GM12878 (cell line): ENCODE data around the gene KDM2A. TPM values are rescaled to one million over a fixed set of nuclear protein-coding genes. Genes with fewer than 3 reads are reported as not detected.
A peak's percentile ranks its signal among the peaks of the same experiment; 100 is the strongest.

ENCODE experiments used
- ATAC-seq: fragments of 200-7000 bp; cut with Tn5 transposase; 3 replicates; pipeline ENCODE4 v1.9.1; 2020; ENCODE audit warnings: mild to moderate bottlenecking, moderate library complexity
- BruUV-seq: library from RNA; stranded (reverse); fragments of 400-500 nt; replicated peaks from 2 replicates; lab custom pipeline; 2021; lab: Mats Ljungman, UMichigan
- CTCF ChIA-PET: fragments of 300-600 bp; sonication (Branson Sonifier 250); formaldehyde crosslinking; extraction: SDS; loops from one replicate; lab custom pipeline; 2021; ENCODE audit warnings: inconsistent platforms; lab: Yijun Ruan, JAX
- POLR2A ChIA-PET: fragments of 350-600 bp; formaldehyde crosslinking; extraction: SDS; loops from one replicate; lab custom pipeline; 2021; ENCODE audit warnings: inconsistent platforms; lab: Charles Lee
- RAD21 ChIA-PET: fragments of 300-600 bp; sonication (Branson Sonifier 250); formaldehyde crosslinking; loops from one replicate; lab custom pipeline; 2023; ENCODE audit warnings: antibody characterized with exemption; ENCODE audit not compliant: unreplicated experiment; lab: Charles Lee
- SMC1A ChIA-PET: fragments of 300-600 bp; sonication (Branson Sonifier 250); formaldehyde crosslinking; loops from one replicate; lab custom pipeline; 2023; ENCODE audit not compliant: unreplicated experiment, uncharacterized antibody; lab: Charles Lee
- DNase-seq: peaks from one replicate; pipeline ENCODE4 v3.0.0-alpha.2; 2011; ENCODE audit warnings: low read depth, low spot score
- FAIRE-seq: peaks from 3 replicates; lab custom pipeline; 2011; peaks lifted over from hg19 to GRCh38; lab: Jason Lieb, UNC
- H2AFZ ChIP-seq: 2 replicates; pipeline ENCODE4 v1.6.0; 2011; ENCODE audit warnings: low read depth, low read length, control low read depth; ENCODE audit not compliant: control insufficient read depth
- H3K27ac ChIP-seq: 2 replicates; pipeline ENCODE4 v1.5.1; 2011; ENCODE audit warnings: control low read depth; ENCODE audit not compliant: control insufficient read depth, insufficient read depth
- H3K27me3 ChIP-seq, 2 experiments: replicated peaks in 1 of 2; 2 replicates each; pipeline versions ENCODE4 v1.6.0 to v1.6.1; 2011; ENCODE audit warnings: low read length in 1 of 2; ENCODE audit not compliant: control insufficient read depth in 2 of 2, insufficient read depth in 2 of 2
- H3K36me3 ChIP-seq, 2 experiments: 2 replicates each; pipeline ENCODE4 v1.5.1; 2011; ENCODE audit warnings: low read length in 1 of 2; ENCODE audit not compliant: control insufficient read depth in 2 of 2, insufficient read depth in 2 of 2
- H3K4me1 ChIP-seq: 2 replicates; pipeline ENCODE4 v1.6.1; 2011; ENCODE audit warnings: mild to moderate bottlenecking, low read length, moderate library complexity, mixed read lengths; ENCODE audit not compliant: control insufficient read depth, insufficient read depth
- H3K4me2 ChIP-seq: 2 replicates; pipeline ENCODE4 v1.6.0; 2011; ENCODE audit warnings: control low read depth; ENCODE audit not compliant: control insufficient read depth, insufficient read depth
- H3K4me3 ChIP-seq: fragments of 200-600 bp; sonication (generic); 2 replicates; pipeline ENCODE4 v1.5.1; 2016
- H3K79me2 ChIP-seq: 2 replicates; pipeline ENCODE4 v1.6.0; 2011; ENCODE audit warnings: low read length; ENCODE audit not compliant: control insufficient read depth, insufficient read depth
- H3K9ac ChIP-seq: 2 replicates; pipeline ENCODE4 v1.8.0; 2011; ENCODE audit warnings: low read length, control low read depth, mixed read lengths; ENCODE audit not compliant: control insufficient read depth, insufficient read depth
- H3K9me3 ChIP-seq: replicated peaks from 3 replicates; pipeline ENCODE4 v1.5.1; 2011; ENCODE audit warnings: mild to moderate bottlenecking, low read length; ENCODE audit not compliant: control insufficient read depth, insufficient read depth
- H4K20me1 ChIP-seq: 2 replicates; pipeline ENCODE4 v1.6.0; 2011; ENCODE audit not compliant: control insufficient read depth, insufficient read depth
- ATF7 ChIP-seq: fragments of 450-650 bp; IDR thresholded peaks from 2 replicates; pipeline ENCODE4 v1.6.1; 2016; ENCODE audit warnings: low read depth, mild to moderate bottlenecking
- DPF2 ChIP-seq: fragments of 450-650 bp; IDR thresholded peaks from 2 replicates; pipeline ENCODE4 v1.6.1; 2017; ENCODE audit warnings: mild to moderate bottlenecking
- EGR1 ChIP-seq, 2 experiments: IDR thresholded peaks; 1 replicate in 1 of 2; 2 replicates in 1 of 2; pipeline ENCODE4 v1.6.1; 2011 to 2012; ENCODE audit warnings: low read depth in 2 of 2, low read length in 2 of 2, borderline replicate concordance in 1 of 2, mild to moderate bottlenecking in 1 of 2, moderate library complexity in 1 of 2
- FOXK2 ChIP-seq: fragments of 450-650 bp; IDR thresholded peaks from 2 replicates; pipeline ENCODE4 v1.6.1; 2017; ENCODE audit warnings: mild to moderate bottlenecking, moderate library complexity
- FOXM1 ChIP-seq: IDR thresholded peaks from 2 replicates; pipeline ENCODE4 v1.6.1; 2012; ENCODE audit warnings: low read depth, mild to moderate bottlenecking, inconsistent platforms, low read length, moderate library complexity
- HDGF ChIP-seq: fragments of 450-650 bp; IDR thresholded peaks from 2 replicates; pipeline ENCODE4 v1.6.1; 2016; ENCODE audit warnings: antibody characterized with exemption
- IKZF2 ChIP-seq, 2 experiments: fragments of 450-650 bp; IDR thresholded peaks; 2 replicates each; pipeline ENCODE4 v1.6.1; 2017; ENCODE audit warnings: mild to moderate bottlenecking in 2 of 2, moderate library complexity in 2 of 2
- MEF2B ChIP-seq: fragments of 450-650 bp; IDR thresholded peaks from 2 replicates; pipeline ENCODE4 v1.6.1; 2018; ENCODE audit warnings: mild to moderate bottlenecking, moderate library complexity; ENCODE audit not compliant: partially characterized antibody, poor library complexity, severe bottlenecking
- NR2F1 ChIP-seq: fragments of 450-650 bp; conservative IDR thresholded peaks from 2 replicates; pipeline ENCODE4 v1.6.1; 2017; ENCODE audit warnings: mild to moderate bottlenecking
- NRF1 ChIP-seq: conservative IDR thresholded peaks from 2 replicates; pipeline ENCODE4 v1.6.1; 2011; ENCODE audit warnings: mild to moderate bottlenecking, low read depth, low read length, improper control_type of control experiment
- POU2F2 ChIP-seq: IDR thresholded peaks from 3 replicates; pipeline ENCODE4 v1.6.1; 2011; ENCODE audit warnings: low read depth, mild to moderate bottlenecking, low read length, borderline replicate concordance
- SRF ChIP-seq, 2 experiments: IDR thresholded peaks; 2 replicates each; pipeline ENCODE4 v1.6.1; 2011; ENCODE audit warnings: low read depth in 2 of 2, low read length in 2 of 2, mild to moderate bottlenecking in 1 of 2, moderate library complexity in 1 of 2
- STAT3 ChIP-seq: IDR thresholded peaks from 2 replicates; pipeline ENCODE4 v1.6.1; 2011; ENCODE audit warnings: low read depth, low read length, improper control_type of control experiment
- ZNF217 ChIP-seq: fragments of 450-650 bp; IDR thresholded peaks from 2 replicates; pipeline ENCODE4 v1.6.1; 2017; ENCODE audit warnings: antibody characterized with exemption, mild to moderate bottlenecking
- WGBS: methylation state at CpG from one replicate; pipeline ENCODE4 v1.1.6; 2016; ENCODE audit warnings: low lambda C conversion rate; ENCODE audit not compliant: insufficient replicate concordance, insufficient coverage; ENCODE audit errors: missing lambda C conversion rate; 5-methylcytosine and 5-hydroxymethylcytosine counted together
- in situ Hi-C: fragments of 300-500 bp; cut with MboI; formaldehyde crosslinking; loops from 9 replicates; pipeline ENCODE4 v1.14.3; 2018; ENCODE audit warnings: mixed read lengths
- intact Hi-C: fragments of 100-400 bp; cut with micrococcal nuclease; formaldehyde crosslinking; loops from one replicate; pipeline ENCODE4 v1.14.2; 2022; ENCODE audit not compliant: unreplicated experiment
- polyA plus RNA-seq, 11 experiments: library from polyadenylated mRNA; depleted of rRNA in 4 of 11; unstranded in 6 of 11; stranded (reverse) in 5 of 11; fragments of >200 nt; fragmentation: Nextera tagmentation in 4 of 11; fragmentation: Illumina TruSeq in 1 of 11; extraction: Ambion mirVana in 4 of 11; extraction: Trizol in 1 of 11; gene quantifications; 1 replicate in 1 of 11; 2 replicates in 10 of 11; pipeline versions ENCODE4 v1.2.1 to v1.2.3, GENCODE V29; 2011 to 2016; ENCODE audit warnings: inconsistent platforms in 2 of 11, missing spikeins in 2 of 11, low read depth in 1 of 11
- total RNA-seq, 4 experiments: library from RNA; depleted of rRNA in 3 of 4; stranded (reverse); fragments of >200 nt in 3 of 4; fragmentation: Illumina TruSeq in 1 of 4; extraction: Trizol in 1 of 4; gene quantifications; 2 replicates each; pipeline versions ENCODE4 v1.2.1 to v1.2.3, GENCODE V29; 2013 to 2021
- TF ChIP-seq, protein P1 (sequence below): IDR thresholded peaks from 2 replicates; pipeline ENCODE4 v1.6.1; 2012; ENCODE audit warnings: low read depth, low read length, improper control_type of control experiment
- TF ChIP-seq, protein P2 (sequence below): fragments of 450-650 bp; IDR thresholded peaks from 2 replicates; pipeline ENCODE4 v1.6.1; 2017; ENCODE audit warnings: antibody characterized with exemption, mild to moderate bottlenecking, moderate library complexity
- TF ChIP-seq, protein P3 (sequence below): fragments of 450-650 bp; formaldehyde crosslinking; IDR thresholded peaks from 2 replicates; pipeline ENCODE4 v1.4.0; 2020; ENCODE audit warnings: mild to moderate bottlenecking, moderate library complexity

KDM2A gene
- total and polyA plus RNA-seq, 10 of the 15 experiments (the other 5 are each of a cell fraction or from before 2014, with no cell fraction given) = 10.5 to 69.3 (median 41.6) TPM

DNA sequence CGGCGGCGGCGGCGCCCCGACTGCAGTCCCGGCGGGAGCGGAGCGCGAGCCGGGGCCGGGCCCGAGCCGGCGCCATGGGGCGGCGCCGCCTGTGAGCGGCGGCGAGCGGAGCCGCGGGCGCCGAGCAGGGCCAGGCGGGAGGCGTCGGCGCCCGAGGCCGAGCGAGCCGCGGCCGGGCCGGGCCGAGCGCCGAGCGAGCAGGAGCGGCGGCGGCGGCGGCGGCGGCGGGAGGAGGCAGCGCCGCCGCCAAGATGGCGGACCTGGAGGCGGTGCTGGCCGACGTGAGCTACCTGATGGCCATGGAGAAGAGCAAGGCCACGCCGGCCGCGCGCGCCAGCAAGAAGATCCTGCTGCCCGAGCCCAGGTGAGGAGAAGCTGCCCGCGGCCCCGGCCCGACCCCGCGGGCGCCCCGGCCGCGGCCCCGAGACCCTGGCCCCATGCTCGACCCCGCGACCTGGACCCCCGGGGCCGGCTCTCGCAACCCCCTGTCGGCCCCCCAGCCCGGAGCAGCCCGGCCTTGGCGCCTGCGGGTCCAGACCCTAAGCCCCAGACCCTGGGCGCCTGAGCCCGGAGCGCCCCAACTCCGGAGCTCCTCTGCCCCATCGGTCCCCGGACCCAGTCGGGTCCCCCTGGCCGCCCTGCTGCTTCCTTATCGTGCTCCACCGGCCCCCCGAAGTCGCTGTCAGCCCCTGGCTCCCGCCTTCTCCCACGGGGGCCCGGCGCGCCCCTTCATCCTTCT lies 147.6 kb downstream of the KDM2A start, which contains the start of gene GRK2:
Gene GRK2, plus strand, starts transcription at position 25 of the 739 bp plus-strand sequence. Its CDS starts 227 bp downstream, at position 252.
- CTCF ChIA-PET = interaction anchor here (0.7 to 3.9 kb wide), 8 partner anchors 11 to 135 kb away, joined by 3 to 32 read pairs (median 11); partner anchors contain the start of genes ANKRD13D, PPP1CA and RAD9A
- H3K4me3 ChIP-seq = peak within 1 kb of the TSS; percentile 81
- no peaks in the 10 kb centered on the region for H3K9me3 ChIP-seq
- H2AFZ ChIP-seq = peak within 1 kb of the TSS; percentile 86
- H3K4me2 ChIP-seq = peak within 1 kb of the TSS; percentile 100
- H3K27ac ChIP-seq = peak within 1 kb of the TSS; percentile 98
- peak; percentile 8 for ATAC-seq
- intact Hi-C loops = loop anchor here (10.0 kb wide), 1 partner anchor 218 kb away; the partner anchor contains the start of gene AIP
- no peaks in the 10 kb centered on the region for H3K27me3 ChIP-seq
- SMC1A ChIA-PET = interaction anchor here (0.7 to 2.7 kb wide), 6 partner anchors 11 to 115 kb away, joined by 3 to 20 read pairs (median 6); no protein-coding TSS in a partner anchor
- DNase-seq = no peak
- no peaks in the 10 kb centered on the region for H4K20me1 ChIP-seq
- peaks cover 55% of the 10 kb centered on the region for H3K79me2 ChIP-seq
- WGBS = 3% methylated on average over 45 of the region's 103 CpGs
- H3K36me3 ChIP-seq = peaks cover 0 to 3% of the 10 kb centered on the region in 2 experiments; a peak in 1 of 4 replicates
- peak within 1 kb of the TSS; percentile 98 for H3K9ac ChIP-seq
- no TSS peak for BruUV-seq
- FAIRE-seq = no peak
- POLR2A ChIA-PET = interaction anchor here (0.5 to 4.8 kb wide), 7 partner anchors 11 to 171 kb away, joined by 3 to 46 read pairs (median 8); partner anchors contain the start of genes ANKRD13D and POLD4
- in situ Hi-C loops = no loop called here
- H3K4me1 ChIP-seq = peaks cover 44% of the 10 kb centered on the region
- RAD21 ChIA-PET = interaction anchor here (0.6 to 6.6 kb wide), 8 partner anchors 11 to 773 kb away, joined by 3 to 33 read pairs (median 4); partner anchors contain the start of genes ANKRD13D and POLD4
- TF ChIP-seq ATF7 (no peak), NR2F1 (peak; percentile 42), EGR1 (IDR thresholded peaks at IDR 0.05; ENCODE audit: borderline replicate concordance in 1 of 2, low read depth in 2 of 2, low read length in 2 of 2) (0 out of 3 replicates have a peak, but pooled peaks of 1 of the 2 experiments have one; percentile 19), FOXK2 (no peak), DPF2 (peak; percentile 10), ZNF217 (0 out of 2 replicates have a peak, but pooled peaks have one; percentile 21), STAT3 (no peak), POU2F2 (no peak), MEF2B (no peak), IKZF2 (IDR thresholded peaks at IDR 0.05) (no peak), SRF (IDR thresholded peaks at IDR 0.05; ENCODE audit: low read depth in 2 of 2, low read length in 2 of 2) (no peak), FOXM1 (no peak), HDGF (no peak), NRF1 (no peak)
- TF ChIP-seq, protein P1, sequence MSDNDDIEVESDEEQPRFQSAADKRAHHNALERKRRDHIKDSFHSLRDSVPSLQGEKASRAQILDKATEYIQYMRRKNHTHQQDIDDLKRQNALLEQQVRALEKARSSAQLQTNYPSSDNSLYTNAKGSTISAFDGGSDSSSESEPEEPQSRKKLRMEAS = no peak
- TF ChIP-seq, protein P2, sequence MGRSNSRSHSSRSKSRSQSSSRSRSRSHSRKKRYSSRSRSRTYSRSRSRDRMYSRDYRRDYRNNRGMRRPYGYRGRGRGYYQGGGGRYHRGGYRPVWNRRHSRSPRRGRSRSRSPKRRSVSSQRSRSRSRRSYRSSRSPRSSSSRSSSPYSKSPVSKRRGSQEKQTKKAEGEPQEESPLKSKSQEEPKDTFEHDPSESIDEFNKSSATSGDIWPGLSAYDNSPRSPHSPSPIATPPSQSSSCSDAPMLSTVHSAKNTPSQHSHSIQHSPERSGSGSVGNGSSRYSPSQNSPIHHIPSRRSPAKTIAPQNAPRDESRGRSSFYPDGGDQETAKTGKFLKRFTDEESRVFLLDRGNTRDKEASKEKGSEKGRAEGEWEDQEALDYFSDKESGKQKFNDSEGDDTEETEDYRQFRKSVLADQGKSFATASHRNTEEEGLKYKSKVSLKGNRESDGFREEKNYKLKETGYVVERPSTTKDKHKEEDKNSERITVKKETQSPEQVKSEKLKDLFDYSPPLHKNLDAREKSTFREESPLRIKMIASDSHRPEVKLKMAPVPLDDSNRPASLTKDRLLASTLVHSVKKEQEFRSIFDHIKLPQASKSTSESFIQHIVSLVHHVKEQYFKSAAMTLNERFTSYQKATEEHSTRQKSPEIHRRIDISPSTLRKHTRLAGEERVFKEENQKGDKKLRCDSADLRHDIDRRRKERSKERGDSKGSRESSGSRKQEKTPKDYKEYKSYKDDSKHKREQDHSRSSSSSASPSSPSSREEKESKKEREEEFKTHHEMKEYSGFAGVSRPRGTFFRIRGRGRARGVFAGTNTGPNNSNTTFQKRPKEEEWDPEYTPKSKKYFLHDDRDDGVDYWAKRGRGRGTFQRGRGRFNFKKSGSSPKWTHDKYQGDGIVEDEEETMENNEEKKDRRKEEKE = no peak
- TF ChIP-seq, protein P3, sequence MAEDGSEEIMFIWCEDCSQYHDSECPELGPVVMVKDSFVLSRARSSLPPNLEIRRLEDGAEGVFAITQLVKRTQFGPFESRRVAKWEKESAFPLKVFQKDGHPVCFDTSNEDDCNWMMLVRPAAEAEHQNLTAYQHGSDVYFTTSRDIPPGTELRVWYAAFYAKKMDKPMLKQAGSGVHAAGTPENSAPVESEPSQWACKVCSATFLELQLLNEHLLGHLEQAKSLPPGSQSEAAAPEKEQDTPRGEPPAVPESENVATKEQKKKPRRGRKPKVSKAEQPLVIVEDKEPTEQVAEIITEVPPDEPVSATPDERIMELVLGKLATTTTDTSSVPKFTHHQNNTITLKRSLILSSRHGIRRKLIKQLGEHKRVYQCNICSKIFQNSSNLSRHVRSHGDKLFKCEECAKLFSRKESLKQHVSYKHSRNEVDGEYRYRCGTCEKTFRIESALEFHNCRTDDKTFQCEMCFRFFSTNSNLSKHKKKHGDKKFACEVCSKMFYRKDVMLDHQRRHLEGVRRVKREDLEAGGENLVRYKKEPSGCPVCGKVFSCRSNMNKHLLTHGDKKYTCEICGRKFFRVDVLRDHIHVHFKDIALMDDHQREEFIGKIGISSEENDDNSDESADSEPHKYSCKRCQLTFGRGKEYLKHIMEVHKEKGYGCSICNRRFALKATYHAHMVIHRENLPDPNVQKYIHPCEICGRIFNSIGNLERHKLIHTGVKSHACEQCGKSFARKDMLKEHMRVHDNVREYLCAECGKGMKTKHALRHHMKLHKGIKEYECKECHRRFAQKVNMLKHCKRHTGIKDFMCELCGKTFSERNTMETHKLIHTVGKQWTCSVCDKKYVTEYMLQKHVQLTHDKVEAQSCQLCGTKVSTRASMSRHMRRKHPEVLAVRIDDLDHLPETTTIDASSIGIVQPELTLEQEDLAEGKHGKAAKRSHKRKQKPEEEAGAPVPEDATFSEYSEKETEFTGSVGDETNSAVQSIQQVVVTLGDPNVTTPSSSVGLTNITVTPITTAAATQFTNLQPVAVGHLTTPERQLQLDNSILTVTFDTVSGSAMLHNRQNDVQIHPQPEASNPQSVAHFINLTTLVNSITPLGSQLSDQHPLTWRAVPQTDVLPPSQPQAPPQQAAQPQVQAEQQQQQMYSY (CRISPR knock-in tag) = no peak
